ENCODE measurements around the gene KCNQ2.

DNA sequence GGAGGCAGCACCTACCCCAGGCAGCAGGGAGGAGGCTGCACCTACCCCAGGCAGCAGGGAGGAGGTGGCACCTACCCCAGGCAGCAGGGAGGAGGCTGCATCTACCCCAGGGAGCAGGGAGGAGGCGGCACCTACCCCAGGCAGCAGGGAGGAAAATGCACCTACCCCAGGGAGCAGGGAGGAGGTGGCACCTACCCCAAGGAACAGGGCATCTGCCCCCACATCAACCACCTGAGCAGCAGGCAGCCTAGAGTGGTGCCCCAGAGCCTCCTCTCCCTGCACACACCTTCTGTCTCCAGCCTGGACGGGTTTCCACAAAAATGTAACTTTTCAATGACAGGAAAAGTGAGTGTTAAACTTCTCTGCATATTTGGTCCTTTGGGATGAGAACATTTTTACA, 10.2 kb downstream of the KCNQ2 start:
- TF ChIP-seq, protein P1, sequence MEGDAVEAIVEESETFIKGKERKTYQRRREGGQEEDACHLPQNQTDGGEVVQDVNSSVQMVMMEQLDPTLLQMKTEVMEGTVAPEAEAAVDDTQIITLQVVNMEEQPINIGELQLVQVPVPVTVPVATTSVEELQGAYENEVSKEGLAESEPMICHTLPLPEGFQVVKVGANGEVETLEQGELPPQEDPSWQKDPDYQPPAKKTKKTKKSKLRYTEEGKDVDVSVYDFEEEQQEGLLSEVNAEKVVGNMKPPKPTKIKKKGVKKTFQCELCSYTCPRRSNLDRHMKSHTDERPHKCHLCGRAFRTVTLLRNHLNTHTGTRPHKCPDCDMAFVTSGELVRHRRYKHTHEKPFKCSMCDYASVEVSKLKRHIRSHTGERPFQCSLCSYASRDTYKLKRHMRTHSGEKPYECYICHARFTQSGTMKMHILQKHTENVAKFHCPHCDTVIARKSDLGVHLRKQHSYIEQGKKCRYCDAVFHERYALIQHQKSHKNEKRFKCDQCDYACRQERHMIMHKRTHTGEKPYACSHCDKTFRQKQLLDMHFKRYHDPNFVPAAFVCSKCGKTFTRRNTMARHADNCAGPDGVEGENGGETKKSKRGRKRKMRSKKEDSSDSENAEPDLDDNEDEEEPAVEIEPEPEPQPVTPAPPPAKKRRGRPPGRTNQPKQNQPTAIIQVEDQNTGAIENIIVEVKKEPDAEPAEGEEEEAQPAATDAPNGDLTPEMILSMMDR (IDR thresholded peaks at IDR 0.05; ENCODE audit: low read depth, low read length) = no peak
- TF ChIP-seq EZH2phosphoT487 (IDR thresholded peaks at IDR 0.05; ENCODE audit: low read depth) = no peak

Data from OCI-LY3 (cell line).